GM19467 (cell line): ENCODE data around the gene VASN.
"Not testable (repeated sequence)": the region's sequence is repeated elsewhere in the genome, so short reads cannot be mapped to it uniquely, and the experiment has no call there.

Experiments
- ATAC-seq: cut with Tn5 transposase; IDR thresholded peaks from one replicate; pipeline ENCODE4 v1.9.1; 2021; ENCODE audit warnings: mild to moderate bottlenecking, moderate library complexity; ENCODE audit not compliant: unreplicated experiment

Gene VASN

DNA sequence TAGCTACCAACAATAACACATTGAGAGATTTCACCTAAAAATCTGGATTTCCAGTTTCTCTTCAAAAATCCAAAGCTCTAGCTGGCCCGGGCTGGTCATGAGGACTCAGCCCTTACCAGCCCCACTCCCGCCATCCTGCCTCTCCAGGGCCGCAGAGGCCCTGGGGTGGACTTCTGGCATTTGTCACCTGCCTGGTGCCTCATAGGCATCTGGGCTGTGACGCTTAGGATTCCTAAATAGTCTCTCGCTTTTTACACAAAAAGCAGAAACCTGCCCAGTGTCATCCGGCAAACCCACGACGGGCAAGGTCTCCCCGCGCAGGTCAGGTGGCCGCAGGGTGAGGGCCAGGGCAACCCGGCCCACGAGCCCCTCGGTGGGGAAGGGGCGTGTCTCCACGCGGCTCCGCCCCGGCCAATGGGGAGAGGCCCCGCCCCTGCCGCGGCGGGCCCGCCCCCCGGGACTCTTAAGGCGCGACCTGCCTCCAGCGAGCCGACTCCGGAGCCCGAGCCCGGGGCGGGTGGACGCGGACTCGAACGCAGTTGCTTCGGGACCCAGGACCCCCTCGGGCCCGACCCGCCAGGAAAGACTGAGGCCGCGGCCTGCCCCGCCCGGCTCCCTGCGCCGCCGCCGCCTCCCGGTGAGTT is at the start of gene VASN:
Gene VASN (plus strand): TSS at position 492 of the 644 bp plus-strand sequence. CDS start 9,030 bp downstream, outside the sequence.
- no peak for ATAC-seq

DNA sequence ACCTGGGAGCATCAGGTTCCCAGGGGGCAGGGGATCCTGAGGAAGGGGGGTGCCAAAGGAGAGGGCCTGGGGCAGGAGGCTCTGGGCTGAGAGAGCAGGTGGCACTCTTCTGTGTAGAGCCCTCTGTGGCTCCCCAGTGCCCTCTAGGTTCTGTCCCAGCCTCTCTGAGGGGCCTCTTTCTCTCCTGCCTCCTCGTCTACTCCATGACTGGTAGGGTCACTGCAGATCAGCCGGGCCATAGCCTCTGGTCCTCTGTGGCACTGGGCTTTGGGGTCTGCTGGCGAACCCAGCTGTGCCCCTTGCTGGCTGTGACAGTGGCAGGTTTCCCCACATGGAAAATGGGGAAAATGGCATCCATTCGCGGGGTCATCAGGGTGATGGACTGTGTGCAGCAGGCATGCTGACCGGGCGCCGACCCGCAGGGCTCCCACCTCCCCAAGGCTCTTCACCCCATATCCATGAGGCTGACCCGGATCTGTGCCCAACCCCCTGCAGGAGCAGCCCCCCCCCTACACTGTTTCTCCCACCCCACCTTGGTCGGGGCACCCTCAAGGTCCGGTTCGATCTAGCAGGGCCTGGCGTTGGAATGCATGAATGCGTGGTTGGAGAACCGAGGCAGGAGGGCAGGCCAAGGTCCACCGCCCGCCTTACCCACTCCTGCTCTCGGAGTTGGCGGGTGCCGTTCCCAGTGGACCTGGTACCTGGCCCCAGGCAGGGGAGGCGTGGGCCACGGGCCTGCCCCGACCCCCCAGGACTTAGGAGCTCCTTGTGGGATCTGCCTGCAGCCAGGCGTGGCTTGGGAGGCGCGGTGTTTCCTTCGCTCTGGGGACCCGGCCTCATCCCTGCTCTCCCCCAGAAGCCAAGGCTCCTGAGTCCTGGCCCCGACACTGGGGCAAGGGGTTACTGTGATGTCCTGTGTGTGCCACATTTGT is 49.3 kb upstream of the VASN start:
- no peak for ATAC-seq

DNA sequence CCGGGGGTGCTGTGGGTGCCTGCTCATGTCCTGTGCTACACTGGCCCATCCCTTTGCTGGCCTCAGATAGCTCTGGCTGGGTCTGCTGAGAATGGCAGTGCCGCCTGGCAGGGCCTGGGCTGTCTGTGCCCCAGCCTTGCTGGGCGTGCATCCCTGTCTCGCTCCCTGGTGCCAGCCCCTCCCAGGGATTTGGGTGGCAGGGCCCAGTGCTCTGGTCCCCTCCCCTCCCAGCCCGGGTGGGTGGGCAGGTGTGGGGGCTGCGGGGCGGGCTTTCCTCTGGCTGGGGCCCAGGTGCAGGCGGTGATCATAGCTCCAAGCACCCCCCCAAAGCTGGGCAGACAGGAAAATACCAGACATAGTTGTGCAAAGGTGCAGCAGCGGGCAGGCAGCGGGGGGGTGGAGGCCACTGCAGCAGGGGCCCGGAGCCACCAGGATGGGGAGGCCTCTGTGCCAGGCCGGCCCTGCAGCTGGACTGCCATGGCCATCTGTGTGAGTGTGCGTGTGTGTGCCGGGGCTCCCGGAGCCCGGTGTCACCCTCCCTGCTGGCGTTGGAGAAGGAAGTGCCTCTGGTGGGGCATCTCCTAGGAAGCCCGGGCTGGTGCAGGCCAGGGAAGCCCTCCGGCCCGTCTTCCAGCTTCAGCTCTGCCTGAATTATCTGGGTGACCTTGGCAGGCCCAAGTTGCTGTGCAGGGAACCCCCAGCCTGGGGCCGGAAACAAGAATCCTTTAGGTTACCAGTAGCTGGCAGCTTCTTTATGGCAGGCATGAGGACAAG is 48.4 kb upstream of the VASN start:
- ATAC-seq = no peak

DNA sequence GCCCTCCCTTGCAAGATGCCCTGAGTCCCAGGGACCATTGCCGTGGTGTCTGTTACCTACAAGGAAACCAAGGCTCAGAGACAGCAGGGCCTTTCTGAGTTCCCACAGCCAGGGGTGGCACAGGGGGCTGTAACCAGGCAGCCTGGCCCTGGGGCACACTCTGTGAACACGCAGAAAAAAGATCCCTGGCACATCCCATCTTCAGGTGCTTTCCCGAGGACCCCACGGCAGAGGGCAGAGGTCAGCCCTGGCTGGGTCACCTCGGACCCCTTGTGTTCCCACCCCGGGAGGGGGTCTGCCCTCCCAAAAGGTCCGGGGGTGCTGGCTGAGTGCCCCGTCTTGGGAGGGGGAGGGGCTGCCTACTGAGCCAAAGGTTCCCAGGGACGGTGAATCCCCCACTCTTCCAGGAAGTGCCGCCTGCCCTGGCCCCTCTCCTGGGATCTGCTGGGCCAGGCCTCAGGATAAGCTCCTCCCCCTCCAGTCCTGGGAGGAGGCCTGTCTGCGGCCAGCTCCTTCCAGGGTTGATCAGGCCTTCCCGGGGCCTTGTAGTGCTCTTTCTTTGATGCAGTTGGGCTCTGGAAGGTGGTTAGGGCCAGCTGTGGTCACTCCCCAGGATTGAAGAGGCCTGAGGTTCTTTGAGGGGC is 47.7 kb upstream of the VASN start:
- ATAC-seq = no peak

DNA sequence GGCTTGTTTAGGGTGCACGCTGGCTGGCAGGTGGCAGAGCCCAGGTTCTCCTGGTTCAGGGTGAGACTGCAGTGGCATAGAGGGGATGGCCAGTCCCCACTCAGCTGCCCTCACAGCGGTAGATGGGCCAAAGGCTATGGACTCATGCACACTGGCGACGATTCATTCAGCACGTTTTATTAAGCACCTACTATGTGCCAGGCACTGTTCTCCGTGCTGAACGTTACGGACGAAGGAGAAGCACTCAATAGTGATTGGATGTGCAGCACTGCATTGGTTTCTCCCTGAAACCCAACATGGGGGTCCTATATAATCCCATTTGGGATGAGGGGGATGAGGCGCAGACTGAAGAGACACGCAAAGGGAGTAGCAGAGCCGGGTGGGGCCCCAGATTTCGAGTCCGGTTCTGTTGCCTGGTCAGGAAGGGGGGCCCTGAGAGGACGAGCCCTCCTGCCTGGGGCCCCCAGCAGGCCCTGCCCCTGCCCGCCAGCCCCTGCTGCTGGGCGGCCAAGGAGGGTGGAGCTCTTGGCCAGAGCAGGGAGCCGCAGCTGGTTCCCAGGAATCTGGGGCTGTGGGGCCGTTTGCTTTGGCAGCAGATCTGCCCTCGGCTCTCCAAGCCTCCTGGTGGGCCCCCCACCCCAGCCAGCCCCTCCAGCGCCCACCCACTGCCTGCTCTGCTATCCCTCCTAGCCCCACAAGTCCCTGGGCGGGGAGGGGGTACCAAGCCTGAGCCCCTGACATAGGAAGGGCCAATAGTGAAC is 47.0 kb upstream of the VASN start:
- ATAC-seq = no peak

DNA sequence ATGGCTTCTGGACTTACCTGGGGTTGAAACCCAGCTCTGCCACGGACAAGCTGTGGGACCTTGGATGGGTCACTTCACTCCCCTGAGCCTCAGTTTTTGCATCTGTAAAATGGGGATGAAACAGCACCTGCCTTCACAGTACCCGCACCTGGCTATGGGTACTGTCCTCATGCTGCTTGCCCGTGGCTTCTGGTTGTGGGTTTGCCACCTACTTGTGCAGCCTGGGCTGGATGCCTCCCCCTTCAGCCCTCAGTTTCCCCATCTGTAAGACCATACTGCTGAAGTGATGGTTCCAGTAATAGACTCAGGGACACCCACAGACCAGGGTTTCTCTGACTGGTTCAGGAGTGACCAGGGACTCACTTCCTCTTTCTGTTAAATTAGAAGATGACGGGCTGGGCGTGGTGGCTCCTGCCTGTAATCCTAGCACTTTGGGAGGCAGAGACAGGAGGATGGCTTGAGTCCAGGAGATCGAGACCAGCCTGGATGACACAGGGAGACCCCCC is 46.3 kb upstream of the VASN start:
- ATAC-seq = no peak

DNA sequence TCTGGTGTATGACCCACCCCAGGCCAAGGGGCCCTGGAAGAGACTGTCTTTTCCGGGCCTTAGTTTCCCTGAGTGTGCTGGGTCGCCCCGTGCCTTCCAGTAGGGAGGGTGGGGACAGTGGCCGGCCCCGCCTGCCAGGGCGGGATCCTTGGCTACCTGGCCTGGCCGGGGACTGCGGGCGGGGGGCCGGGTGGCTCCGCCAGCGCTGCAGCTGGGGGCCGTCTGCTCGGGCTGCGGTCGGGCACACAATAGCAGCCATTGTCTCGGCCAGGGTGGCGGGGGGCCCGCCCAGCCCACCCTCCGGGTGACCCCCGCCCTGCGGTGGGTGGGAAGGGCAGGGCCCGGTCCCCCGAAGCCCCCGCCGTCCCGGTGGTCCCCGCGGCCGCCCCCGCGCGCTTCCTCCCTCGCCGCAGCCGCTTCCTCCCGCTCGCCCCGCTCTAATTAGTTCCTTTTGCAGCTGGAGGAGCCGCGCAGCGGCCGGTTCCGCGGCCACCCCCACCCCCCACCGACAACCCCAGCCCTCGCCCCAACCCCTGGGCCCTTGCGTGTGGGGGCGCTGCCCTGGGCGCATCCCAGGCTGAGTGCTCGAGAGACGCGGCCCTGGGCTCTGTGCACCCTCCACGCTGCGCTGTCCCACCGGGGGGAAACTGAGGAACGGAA is 44.1 kb upstream of the VASN start:
- ATAC-seq = no peak

DNA sequence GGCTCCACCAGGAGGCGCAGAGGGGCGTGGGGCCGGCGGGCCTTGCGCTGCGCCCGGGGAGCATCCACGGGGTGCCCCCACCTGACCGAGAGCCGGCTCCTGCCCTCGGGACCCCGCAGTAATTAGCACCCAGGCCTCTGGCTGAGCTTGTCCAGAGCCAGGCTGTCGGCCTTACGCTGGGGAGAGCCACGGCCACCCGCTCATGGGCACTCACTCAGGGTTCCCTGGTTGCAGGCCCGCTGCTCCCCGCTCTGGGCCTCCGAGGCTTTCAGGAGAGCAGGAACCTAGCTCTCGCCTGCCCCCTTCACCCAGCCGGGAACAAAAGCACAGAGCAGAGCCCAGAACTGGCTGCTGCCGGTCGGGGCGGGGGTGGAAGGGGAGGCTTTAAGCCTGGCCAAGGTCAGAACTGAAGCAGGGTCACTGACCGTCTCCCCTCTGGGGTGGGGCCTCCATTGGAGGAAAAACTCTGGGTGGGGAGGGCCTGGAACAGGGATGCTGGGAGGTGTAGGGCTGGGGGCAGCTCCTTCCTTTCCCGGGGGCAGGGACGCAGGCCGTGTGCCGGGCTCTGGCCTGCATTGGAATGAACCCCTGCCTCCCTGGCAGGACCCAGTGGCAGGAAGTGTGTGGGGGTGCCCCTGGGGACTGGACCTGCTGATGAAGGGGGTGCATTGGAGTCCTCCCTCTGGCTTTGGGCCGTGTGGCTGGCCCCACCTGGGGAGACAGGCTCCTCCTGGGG is 43.4 kb upstream of the VASN start:
- ATAC-seq = no peak

DNA sequence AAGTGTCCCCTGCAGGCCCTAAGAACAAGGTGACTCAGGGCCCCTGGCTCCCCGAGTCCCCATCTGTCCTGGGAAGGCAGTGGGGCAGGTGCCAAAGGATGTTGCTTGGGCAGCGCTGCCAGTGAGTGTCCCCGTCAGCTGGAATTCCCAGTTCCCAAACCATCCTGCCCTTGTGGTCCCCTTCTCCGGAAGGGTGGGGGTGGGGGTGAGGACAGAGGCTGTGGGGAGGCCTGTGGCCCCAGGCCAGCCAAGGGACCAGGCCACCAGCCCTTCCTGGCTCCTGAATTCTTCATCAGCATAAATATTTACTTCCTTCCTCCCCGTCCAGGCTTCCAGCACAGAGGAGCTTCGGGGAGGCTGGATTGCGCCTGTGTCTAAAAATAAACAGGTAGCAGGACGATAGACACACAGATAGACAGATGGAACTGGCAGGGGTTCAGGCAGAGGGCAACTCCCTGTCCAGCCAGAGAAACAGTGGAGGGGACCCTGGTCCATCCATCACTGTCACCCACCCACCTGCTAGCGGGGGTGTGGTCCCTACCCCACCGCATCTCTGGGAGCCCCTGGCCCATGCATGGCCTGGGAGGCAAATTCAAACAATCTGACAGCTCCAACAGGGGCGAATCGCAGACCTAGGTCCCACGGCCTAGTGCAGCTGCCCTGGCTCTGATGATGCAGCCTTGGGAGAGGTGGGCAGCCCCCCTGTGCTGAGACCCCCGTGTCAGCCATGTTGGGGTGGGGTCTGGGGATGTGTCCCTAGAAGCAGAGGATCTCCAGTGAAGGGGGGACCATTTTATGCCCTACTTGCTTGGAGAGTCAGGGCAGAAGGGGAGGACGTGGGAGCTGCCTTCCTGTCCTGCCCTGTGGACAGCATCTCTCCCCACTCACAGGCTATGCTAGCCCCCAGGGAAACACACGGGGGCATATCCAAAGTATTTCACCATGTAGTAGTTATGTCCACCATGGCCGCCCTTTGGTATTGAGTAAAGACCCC is 42.6 kb upstream of the VASN start:
- no peak for ATAC-seq

DNA sequence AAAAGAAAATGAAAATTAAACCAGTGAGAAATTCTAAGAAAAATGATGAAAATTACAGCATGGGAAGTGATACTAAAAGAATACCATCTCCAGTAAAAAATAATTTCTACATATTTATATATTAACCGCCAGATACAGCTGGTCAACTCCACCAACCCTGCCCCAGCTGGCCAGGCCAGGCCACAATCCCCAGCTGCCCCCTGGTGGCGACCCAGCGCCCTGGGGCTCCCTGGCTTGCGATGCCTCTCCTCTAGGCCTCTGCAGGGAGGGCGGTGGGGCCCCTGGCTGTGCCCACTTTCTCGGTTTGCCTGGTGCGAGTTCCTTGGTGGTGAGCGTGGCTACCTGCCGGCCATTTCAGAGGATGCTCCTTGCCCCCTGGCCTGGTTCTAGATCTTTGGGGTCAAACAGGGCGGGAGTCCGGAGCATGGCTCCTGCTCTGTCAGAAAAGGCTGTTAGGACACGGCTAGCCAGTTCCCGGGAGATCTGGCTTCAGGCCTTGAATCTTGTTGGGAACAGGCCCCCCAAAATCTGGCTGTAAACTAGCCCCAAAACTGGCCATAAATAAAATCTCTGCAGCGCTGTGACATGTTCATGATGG is 41.3 kb upstream of the VASN start:
- ATAC-seq = no peak

DNA sequence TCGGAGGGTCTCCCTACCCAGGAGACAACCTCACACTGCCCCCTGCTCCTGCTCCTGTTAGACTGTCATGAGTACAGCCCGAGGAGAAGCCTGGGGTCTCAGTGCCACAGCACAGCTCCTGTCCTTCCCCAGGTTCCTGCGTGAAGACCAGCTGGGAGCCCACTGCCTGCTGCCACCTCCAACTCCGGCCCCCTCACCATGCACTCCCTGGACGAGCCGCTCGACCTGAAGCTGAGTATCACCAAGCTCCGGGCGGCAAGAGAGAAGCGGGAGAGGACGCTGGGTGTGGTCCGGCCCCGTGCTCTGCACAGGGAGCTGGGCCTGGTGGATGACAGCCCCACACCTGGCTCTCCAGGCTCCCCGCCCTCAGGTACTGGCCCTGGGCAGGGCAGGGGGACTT is 39.6 kb upstream of the VASN start:
- no peak for ATAC-seq

DNA sequence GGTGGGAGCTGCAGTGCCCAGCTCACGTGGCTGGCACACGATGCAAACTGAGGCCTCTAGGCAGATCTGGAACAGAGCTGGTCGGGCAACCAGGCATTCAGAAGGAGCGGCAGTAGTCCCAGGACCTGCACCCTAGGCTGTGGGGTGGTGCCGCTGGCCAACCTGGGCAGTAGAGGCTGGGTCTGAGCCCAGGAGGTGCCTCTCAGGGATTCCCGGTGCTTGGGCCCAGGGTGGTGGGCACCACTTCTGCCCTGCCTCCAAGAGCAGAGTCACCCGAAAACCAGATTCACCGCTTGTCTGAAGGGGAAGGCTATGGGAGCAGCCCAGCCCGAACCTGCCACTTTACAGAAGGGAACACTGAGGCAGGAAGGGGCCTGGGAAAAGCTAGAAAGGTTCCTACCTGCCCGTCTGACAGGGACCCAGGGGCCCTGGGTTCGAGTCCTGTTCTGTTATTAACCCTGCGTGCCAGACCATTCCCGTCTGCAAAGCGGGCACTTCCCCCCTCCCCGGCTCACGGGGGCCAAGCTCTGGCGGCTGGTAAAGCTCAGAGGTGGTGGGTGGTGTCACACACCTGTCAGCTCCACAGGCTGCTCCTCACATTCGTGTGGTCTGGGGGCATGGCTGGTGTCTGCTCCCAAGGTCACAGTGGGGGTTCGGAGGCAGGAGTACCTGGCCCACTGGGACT is 38.9 kb upstream of the VASN start:
- ATAC-seq = no peak

DNA sequence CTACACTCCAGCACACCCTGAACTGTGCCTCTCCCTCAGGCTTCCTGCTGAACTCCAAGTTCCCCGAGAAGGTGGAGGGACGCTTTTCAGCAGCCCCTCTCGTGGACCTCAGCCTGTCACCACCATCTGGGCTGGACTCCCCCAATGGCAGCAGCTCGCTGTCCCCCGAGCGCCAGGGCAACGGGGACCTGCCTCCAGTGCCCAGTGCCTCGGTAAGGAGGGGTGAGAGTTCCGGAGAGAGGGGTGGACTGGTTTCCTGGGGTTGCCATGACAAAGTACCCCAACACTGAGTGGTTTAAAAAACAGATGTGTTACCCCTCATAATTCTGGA is 38.4 kb upstream of the VASN start:
- no peak for ATAC-seq

DNA sequence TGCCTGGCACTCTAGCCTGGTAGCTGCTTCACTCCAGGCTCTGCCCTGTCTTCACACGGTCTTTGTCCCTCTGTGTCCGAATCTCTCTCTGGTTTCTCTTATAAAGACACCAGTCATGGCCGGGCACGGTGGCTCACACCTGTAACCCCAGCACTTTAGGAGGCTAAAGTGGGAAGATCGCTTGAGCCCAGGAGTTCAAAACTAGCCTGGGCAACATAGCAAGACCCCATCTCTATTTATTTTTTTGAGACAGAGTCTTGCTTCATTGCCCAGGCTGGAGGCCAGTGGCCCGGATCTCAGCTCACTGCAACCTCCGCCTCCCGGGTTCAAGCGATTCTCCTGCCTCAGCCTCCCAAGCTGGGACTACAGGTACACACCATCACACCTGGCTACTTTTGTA is 37.9 kb upstream of the VASN start:
- ATAC-seq = not testable (repeated sequence)

DNA sequence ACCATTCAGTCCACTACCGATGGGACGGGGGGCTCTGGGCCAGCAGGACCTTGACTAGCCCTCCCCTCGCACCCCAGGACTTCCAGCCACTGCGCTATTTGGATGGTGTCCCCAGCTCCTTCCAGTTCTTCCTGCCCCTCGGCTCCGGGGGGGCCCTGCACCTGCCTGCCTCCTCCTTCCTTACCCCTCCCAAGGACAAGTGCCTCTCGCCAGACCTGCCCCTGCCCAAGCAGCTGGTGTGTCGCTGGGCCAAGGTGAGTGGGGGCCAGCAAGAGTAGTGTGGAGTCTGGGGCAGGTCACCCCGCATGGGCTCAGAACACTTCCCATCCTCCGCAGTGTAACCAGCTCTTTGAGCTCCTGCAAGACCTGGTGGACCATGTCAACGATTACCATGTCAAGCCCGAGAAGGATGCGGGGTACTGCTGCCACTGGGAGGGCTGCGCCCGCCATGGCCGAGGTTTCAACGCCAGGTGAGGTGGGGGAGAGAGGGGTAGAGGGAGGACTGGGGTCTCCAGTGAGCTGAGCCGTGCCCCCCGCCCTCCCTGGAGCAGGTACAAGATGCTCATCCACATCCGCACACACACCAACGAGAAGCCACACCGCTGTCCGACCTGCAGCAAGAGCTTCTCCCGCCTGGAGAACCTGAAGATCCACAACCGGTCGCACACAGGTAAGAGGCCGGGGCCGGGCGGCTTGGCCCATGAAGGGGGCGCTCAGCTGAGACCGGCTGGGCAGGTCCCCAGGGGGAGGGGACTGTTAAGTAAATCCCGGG is 36.7 kb upstream of the VASN start:
- ATAC-seq = no peak
